Liver (tissue), 9 donors: ENCODE data around the gene DGKE. TPM values are rescaled to one million over a fixed set of nuclear protein-coding genes. Genes with fewer than 3 reads are reported as not detected.

ENCODE experiments used
- DNase-seq: peaks from one replicate; pipeline ENCODE4 v3.0.0-alpha.2; 2017; ENCODE audit warnings: low spot score
- H3K27ac ChIP-seq, 2 donors: one replicate each; pipeline ENCODE4 v1.7.0; 2013; ENCODE audit warnings: inconsistent platforms in 2 of 2, low read length in 2 of 2, control low read depth in 1 of 2, low read depth in 1 of 2, mild to moderate bottlenecking in 1 of 2
- H3K27me3 ChIP-seq, 4 donors: one replicate each; pipeline versions ENCODE4 v1.6.1 to v1.7.0; 2013; ENCODE audit warnings: low read length in 3 of 4, inconsistent platforms in 1 of 4, mild to moderate bottlenecking in 1 of 4, moderate library complexity in 1 of 4; ENCODE audit not compliant: control insufficient read depth in 4 of 4, insufficient read depth in 4 of 4
- H3K36me3 ChIP-seq, 4 donors: one replicate each; pipeline versions ENCODE4 v1.6.1 to v1.7.0; 2013; ENCODE audit warnings: low read length in 3 of 4, mild to moderate bottlenecking in 3 of 4, low read depth in 1 of 4, moderate library complexity in 1 of 4; ENCODE audit not compliant: control insufficient read depth in 4 of 4, insufficient read depth in 3 of 4
- H3K4me1 ChIP-seq, 4 donors: one replicate each; pipeline versions ENCODE4 v1.6.1 to v1.7.0; 2013; ENCODE audit warnings: low read length in 3 of 4, mild to moderate bottlenecking in 3 of 4, moderate library complexity in 1 of 4; ENCODE audit not compliant: control insufficient read depth in 4 of 4, insufficient read depth in 4 of 4
- H3K4me3 ChIP-seq, 3 donors: one replicate each; pipeline versions ENCODE4 v1.6.1 to v1.7.0; 2013; ENCODE audit warnings: low read length in 3 of 3, control low read depth in 1 of 3, low read depth in 1 of 3, mild to moderate bottlenecking in 1 of 3
- H3K9ac ChIP-seq, 2 donors: one replicate each; pipeline ENCODE4 v1.7.0; 2013; ENCODE audit warnings: low read length in 2 of 2, mild to moderate bottlenecking in 2 of 2, moderate library complexity in 2 of 2, control low read depth in 1 of 2, low read depth in 1 of 2
- H3K9me3 ChIP-seq, 4 donors: one replicate each; pipeline versions ENCODE4 v1.6.1 to v1.7.0; 2013; ENCODE audit warnings: low read length in 3 of 4; ENCODE audit not compliant: control insufficient read depth in 4 of 4
- ATF3 ChIP-seq: IDR thresholded peaks from 2 replicates; pipeline ENCODE4 v1.6.1; 2016; ENCODE audit warnings: antibody characterized with exemption
- CTCF ChIP-seq: fragments of 150-350 bp; IDR thresholded peaks from 2 replicates; pipeline ENCODE4 v1.5.1; 2017; ENCODE audit warnings: improper control_type of control experiment, low read depth, low read length; ENCODE audit not compliant: missing input control
- EGR1 ChIP-seq, 2 donors: IDR thresholded peaks; 2 replicates each; pipeline ENCODE4 v1.6.1; 2016 to 2018; ENCODE audit warnings: antibody characterized with exemption in 2 of 2, low read depth in 2 of 2
- FOXA1 ChIP-seq: IDR thresholded peaks from 2 replicates; pipeline ENCODE4 v1.6.1; 2016; ENCODE audit warnings: antibody characterized with exemption
- FOXA2 ChIP-seq: IDR thresholded peaks from 2 replicates; pipeline ENCODE4 v1.6.1; 2016; ENCODE audit warnings: antibody characterized with exemption
- GABPA ChIP-seq, 2 donors: IDR thresholded peaks in 1 of 2; conservative IDR thresholded peaks in 1 of 2; 2 replicates each; pipeline ENCODE4 v1.6.1; 2016; ENCODE audit warnings: antibody characterized with exemption in 2 of 2, mild to moderate bottlenecking in 1 of 2, moderate library complexity in 1 of 2
- HNF4A ChIP-seq, 2 donors: conservative IDR thresholded peaks; 2 replicates each; pipeline ENCODE4 v1.6.1; 2016; ENCODE audit warnings: antibody characterized with exemption in 2 of 2, mild to moderate bottlenecking in 2 of 2
- HNF4G ChIP-seq: IDR thresholded peaks from 2 replicates; pipeline ENCODE4 v1.6.1; 2016; ENCODE audit warnings: antibody characterized with exemption
- JUND ChIP-seq, 2 donors: IDR thresholded peaks; 2 replicates each; pipeline ENCODE4 v1.6.1; 2016; ENCODE audit warnings: antibody characterized with exemption in 2 of 2
- MAX ChIP-seq: IDR thresholded peaks from 2 replicates; pipeline ENCODE4 v1.6.1; 2016; ENCODE audit warnings: antibody characterized with exemption
- NR2F2 ChIP-seq: IDR thresholded peaks from 2 replicates; pipeline ENCODE4 v1.6.1; 2016; ENCODE audit warnings: antibody characterized with exemption
- RAD21 ChIP-seq, 2 donors: IDR thresholded peaks; 2 replicates each; pipeline ENCODE4 v1.6.1; 2016; ENCODE audit warnings: antibody characterized with exemption in 2 of 2, mild to moderate bottlenecking in 2 of 2
- REST ChIP-seq: IDR thresholded peaks from 2 replicates; pipeline ENCODE4 v1.6.1; 2016; ENCODE audit warnings: antibody characterized with exemption, mild to moderate bottlenecking
- RXRA ChIP-seq, 2 donors: IDR thresholded peaks; 2 replicates each; pipeline ENCODE4 v1.6.1; 2017 to 2018; ENCODE audit warnings: antibody characterized with exemption in 2 of 2, mild to moderate bottlenecking in 1 of 2
- SP1 ChIP-seq: IDR thresholded peaks from 2 replicates; pipeline ENCODE4 v1.6.1; 2018; ENCODE audit warnings: antibody characterized with exemption, mild to moderate bottlenecking
- TAF1 ChIP-seq: conservative IDR thresholded peaks from 2 replicates; pipeline ENCODE4 v1.6.1; 2016; ENCODE audit warnings: antibody characterized with exemption, mild to moderate bottlenecking
- YY1 ChIP-seq: IDR thresholded peaks from 2 replicates; pipeline ENCODE4 v1.6.1; 2016; ENCODE audit warnings: antibody characterized with exemption, mild to moderate bottlenecking
- WGBS: extraction: QIAGEN DNeasy Blood & Tissue Kit; methylation state at CpG from one replicate; pipeline ENCODE4 v1.1.7; 2013; 5-methylcytosine and 5-hydroxymethylcytosine counted together
- polyA plus RNA-seq, 2 donors: library from polyadenylated mRNA; stranded (reverse) in 1 of 2; unstranded in 1 of 2; fragments of 200-250 nt in 1 of 2; fragments of >200 nt in 1 of 2; fragmentation: Nextera tagmentation in 1 of 2; extraction: Ambion mirVana in 1 of 2; gene quantifications; one replicate each; pipeline versions ENCODE4 v1.2.1 to v1.2.3, GENCODE V29; 2013 to 2015
- total RNA-seq, 2 donors: library from RNA; depleted of rRNA; stranded (reverse); fragments of >200 nt; gene quantifications; one replicate each; pipeline ENCODE4 v1.2.3, GENCODE V29; 2014
- donor health status: healthy.
- donor health status: healthy.
- donor health status: healthy.
- donor health status: healthy.
- donor health status: healthy.

DGKE gene
- total and polyA plus RNA-seq, 4 donors = 1.0 to 5.9 (median 2.8) TPM

- Histone ChIP-seq H3K4me1 (peaks cover 0 to 10% (median 0%) of the 10 kb centered on the region in 4 donors), H3K9ac (no peak overlapping the region), H3K27ac (no peak overlapping the region), H3K4me3 (no peak overlapping the region), H3K36me3 (peaks cover 38 to 90% (median 71%) of the 10 kb centered on the region in 4 donors), H3K9me3 (no peaks in the 10 kb centered on the region), H3K27me3 (no peaks in the 10 kb centered on the region)
- no peak for TF ChIP-seq RAD21 (IDR thresholded peaks at IDR 0.05)
- peak in 1 of 2 donors; percentile 55 for TF ChIP-seq RXRA (IDR thresholded peaks at IDR 0.05)
- TF ChIP-seq HNF4G = no peak
- no peak for TF ChIP-seq FOXA1
- TF ChIP-seq CTCF = no peak
- TF ChIP-seq HNF4A (conservative IDR thresholded peaks at IDR 0.05) = peak in 1 of 2 donors; percentile 22
- peak; percentile 30 for TF ChIP-seq SP1
- WGBS = 79% methylated on average over 20 of the region's 20 CpGs
- DNase-seq = no peak
These were observed 61.0 kb downstream of the DGKE start for GRCh38 chr17:56894859-56895455.

- Histone ChIP-seq H3K27ac (no peak overlapping the region), H3K4me1 (peaks cover 0 to 10% (median 0%) of the 10 kb centered on the region in 4 donors), H3K36me3 (peaks cover 37 to 89% (median 70%) of the 10 kb centered on the region in 4 donors), H3K4me3 (no peak overlapping the region), H3K27me3 (no peaks in the 10 kb centered on the region), H3K9me3 (no peaks in the 10 kb centered on the region), H3K9ac (no peak overlapping the region)
- 81% methylated on average over 3 of the region's 3 CpGs for WGBS
- TF ChIP-seq SP1 = no peak
- no peak for DNase-seq
These were observed 62.4 kb downstream of the DGKE start for GRCh38 chr17:56896217-56896967.

- Histone ChIP-seq H3K9ac (no peak overlapping the region), H3K36me3 (peaks cover 37 to 87% (median 71%) of the 10 kb centered on the region in 4 donors), H3K9me3 (no peaks in the 10 kb centered on the region), H3K27ac (no peak overlapping the region), H3K4me1 (peaks cover 0 to 16% (median 0%) of the 10 kb centered on the region in 4 donors), H3K27me3 (no peaks in the 10 kb centered on the region), H3K4me3 (no peak overlapping the region)
- WGBS = 80% methylated on average over 4 of the region's 4 CpGs
- no peak for DNase-seq
- TF ChIP-seq EGR1 (IDR thresholded peaks at IDR 0.05; ENCODE audit: low read depth in 2 of 2) (no peak), NR2F2 (no peak), RXRA (IDR thresholded peaks at IDR 0.05) (no peak), REST (no peak), FOXA1 (no peak), TAF1 (no peak), FOXA2 (no peak), CTCF (no peak), GABPA (IDR thresholded peaks at IDR 0.05 in 1 of 2, conservative IDR thresholded peaks at IDR 0.05 in 1 of 2) (no peak), ATF3 (no peak), YY1 (no peak), MAX (no peak), JUND (IDR thresholded peaks at IDR 0.05) (no peak), RAD21 (IDR thresholded peaks at IDR 0.05) (no peak)
These were observed 63.0 kb downstream of the DGKE start for GRCh38 chr17:56896968-56897359.
